Measurements from ENCODE around the gene ITIH4. TPM values are rescaled to one million over a fixed set of nuclear protein-coding genes. Genes with fewer than 3 reads are reported as not detected.

ITIH4 gene
- total RNA-seq, 2 donors from 2014 or later = 2.1 to 7.3 TPM

GRCh38 chr3:52857864-52858263 is 27.4 kb upstream of the ITIH4 start:
- DNase-seq = no peak
- no peaks in the 10 kb centered on the region for H3K4me1 ChIP-seq
- intact Hi-C loops (cut with DNase I) = loop anchor here (10.0 kb wide), 1 partner anchor 217 kb away; no protein-coding TSS in a partner anchor
- H3K36me3 ChIP-seq = no peaks in the 10 kb centered on the region
- H3K27me3 ChIP-seq = no peaks in the 10 kb centered on the region
- TF ChIP-seq CTCF (IDR thresholded peaks at IDR 0.05) = no peak
- no peak overlapping the region for H3K27ac ChIP-seq
- no peaks in the 10 kb centered on the region for H3K9me3 ChIP-seq
- no peak overlapping the region for H3K9ac ChIP-seq (ENCODE audit: low read depth in 2 of 2, low read length in 2 of 2)
- no peak overlapping the region for H3K4me3 ChIP-seq

GRCh38 chr3:52857133-52857532 is 26.7 kb upstream of the ITIH4 start:
- Histone ChIP-seq H3K27ac (no peak overlapping the region), H3K4me1 (no peaks in the 10 kb centered on the region), H3K36me3 (no peaks in the 10 kb centered on the region), H3K9ac (ENCODE audit: low read depth in 2 of 2, low read length in 2 of 2) (no peak overlapping the region), H3K27me3 (no peaks in the 10 kb centered on the region), H3K4me3 (no peak overlapping the region), H3K9me3 (no peaks in the 10 kb centered on the region)
- no peak for DNase-seq
- intact Hi-C loops (cut with DNase I) = loop anchor here (10.0 kb wide), 1 partner anchor 218 kb away; no protein-coding TSS in a partner anchor
- TF ChIP-seq CTCF (IDR thresholded peaks at IDR 0.05) = no peak

GRCh38 chr3:52856666-52857065 is 26.2 kb upstream of the ITIH4 start:
- Histone ChIP-seq H3K4me1 (no peaks in the 10 kb centered on the region), H3K27ac (no peak overlapping the region), H3K27me3 (no peaks in the 10 kb centered on the region), H3K4me3 (no peak overlapping the region), H3K9ac (ENCODE audit: low read depth in 2 of 2, low read length in 2 of 2) (no peak overlapping the region), H3K36me3 (no peaks in the 10 kb centered on the region), H3K9me3 (no peaks in the 10 kb centered on the region)
- DNase-seq = no peak
- TF ChIP-seq CTCF (IDR thresholded peaks at IDR 0.05) = no peak
- intact Hi-C loops (cut with DNase I) = loop anchor here (10.0 kb wide), 1 partner anchor 218 kb away; no protein-coding TSS in a partner anchor

GRCh38 chr3:52854013-52854412 is 23.5 kb upstream of the ITIH4 start:
- intact Hi-C loops (cut with DNase I) = loop anchor here (5.0 to 10.0 kb wide), 2 partner anchors 78 to 221 kb away; no protein-coding TSS in a partner anchor

GRCh38 chr3:52852419-52852818 is 21.9 kb upstream of the ITIH4 start:
- H3K36me3 ChIP-seq = no peaks in the 10 kb centered on the region
- DNase-seq = no peak
- H3K9me3 ChIP-seq = no peaks in the 10 kb centered on the region
- no peaks in the 10 kb centered on the region for H3K4me1 ChIP-seq
- H3K27me3 ChIP-seq = no peaks in the 10 kb centered on the region
- H3K27ac ChIP-seq = no peak overlapping the region
- TF ChIP-seq CTCF (IDR thresholded peaks at IDR 0.05) = no peak
- H3K9ac ChIP-seq (ENCODE audit: low read depth in 2 of 2, low read length in 2 of 2) = no peak overlapping the region
- H3K4me3 ChIP-seq = no peak overlapping the region
- intact Hi-C loops (cut with DNase I) = loop anchor here (5.0 to 10.0 kb wide), 2 partner anchors 80 to 222 kb away; no protein-coding TSS in a partner anchor

More at GRCh38 chr3:52854013-52854412, 23.5 kb upstream of the ITIH4 start:
- no peak for DNase-seq
- H3K4me1 ChIP-seq = no peaks in the 10 kb centered on the region
- TF ChIP-seq CTCF (IDR thresholded peaks at IDR 0.05) = no peak
- no peak overlapping the region for H3K27ac ChIP-seq
- no peaks in the 10 kb centered on the region for H3K9me3 ChIP-seq
- H3K9ac ChIP-seq (ENCODE audit: low read depth in 2 of 2, low read length in 2 of 2) = no peak overlapping the region
- no peaks in the 10 kb centered on the region for H3K36me3 ChIP-seq
- H3K4me3 ChIP-seq = no peak overlapping the region
- no peaks in the 10 kb centered on the region for H3K27me3 ChIP-seq
